Kasumi-1 (cell line): ENCODE measurements around the gene KLHL12.
"Not testable (repeated sequence)": the region's sequence is repeated elsewhere in the genome, so short reads cannot be mapped to it uniquely, and the experiment has no call there.

Experiments
- DNase-seq, 2 experiments: peaks; one replicate each; lab custom pipeline; 2025; lab: John Stamatoyannopoulos, UW

The KLHL12 gene

GRCh38 chr1:202951437-202951836, 24.4 kb upstream of the KLHL12 start:
- DNase-seq, result no peak

DNA sequence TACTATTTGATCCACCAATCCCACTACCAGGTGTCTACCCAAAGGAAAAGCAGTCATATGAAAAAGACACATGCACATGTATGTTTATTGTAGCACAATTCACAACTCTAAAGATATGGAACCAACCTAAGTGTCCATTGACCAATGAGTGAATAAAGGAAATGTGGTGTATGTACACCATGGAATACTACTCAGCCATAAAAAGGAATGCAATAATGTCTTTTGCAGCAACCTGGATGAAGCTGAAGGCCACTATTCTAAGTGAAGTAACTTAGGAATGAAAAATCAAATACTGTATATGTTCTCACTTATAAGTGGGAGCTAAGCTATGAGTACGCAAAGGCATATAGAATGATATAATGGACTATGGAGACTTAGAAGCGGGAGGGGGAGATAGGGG, 18.4 kb upstream of the KLHL12 start:
- no peak for DNase-seq

DNA sequence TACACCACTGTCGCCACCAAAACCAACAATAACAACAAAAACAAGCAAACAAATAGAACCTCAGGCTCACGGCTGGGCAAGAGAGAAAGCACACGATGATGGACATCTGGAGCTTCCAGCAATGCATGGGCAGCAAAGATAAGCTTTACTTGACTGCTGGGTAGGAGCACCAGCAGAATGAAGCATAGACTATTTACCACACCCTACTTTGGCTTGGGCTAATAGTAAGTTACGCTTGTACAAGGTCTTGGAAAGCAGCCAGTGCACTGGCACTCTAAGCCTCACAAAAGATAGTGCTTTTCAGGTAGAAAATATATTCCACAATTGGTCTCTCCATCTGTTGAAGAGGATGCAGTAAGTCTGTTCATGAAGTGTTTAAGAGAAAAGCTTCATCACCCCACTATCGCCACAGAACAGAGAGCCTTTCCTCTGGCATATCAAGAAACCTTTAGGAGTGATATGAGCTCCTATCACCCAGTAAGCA, 17.4 kb upstream of the KLHL12 start:
- no peak for DNase-seq

GRCh38 chr1:202942426-202942825, 15.4 kb upstream of the KLHL12 start:
- DNase-seq, result no peak

GRCh38 chr1:202941372-202941771, 14.3 kb upstream of the KLHL12 start:
- no peak for DNase-seq

- no peak for DNase-seq
Measured at GRCh38 chr1:202940561-202940960, 13.5 kb upstream of the KLHL12 start.

DNA sequence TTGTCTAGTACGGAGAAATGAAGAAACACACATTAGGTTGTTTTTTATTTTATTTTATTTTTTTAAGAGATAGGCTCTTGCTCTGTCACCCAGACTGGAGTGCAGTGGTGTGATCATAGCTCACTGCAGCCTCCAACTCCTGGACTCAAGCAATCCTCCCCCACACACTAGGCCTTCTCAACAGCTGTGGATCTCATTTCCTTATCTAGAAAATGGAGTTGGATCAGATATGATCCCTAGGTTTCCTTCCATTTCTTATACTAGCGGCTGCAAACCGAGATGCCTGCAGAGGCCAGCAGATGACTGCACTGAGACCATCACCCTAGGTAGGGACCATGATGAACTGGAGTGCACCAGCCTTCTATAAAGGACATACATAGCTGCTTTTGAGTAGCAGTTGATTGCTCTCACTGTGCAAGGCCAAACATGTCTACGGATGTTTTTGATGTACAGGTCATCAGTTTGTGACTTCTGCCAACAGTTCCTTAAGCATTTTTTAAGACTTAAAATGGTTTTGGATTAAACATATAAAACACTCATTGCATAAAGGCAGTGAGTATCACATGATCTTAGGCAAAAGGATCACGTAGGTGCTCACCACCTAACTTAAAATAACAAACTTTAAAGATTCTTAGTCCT, 11.4 kb upstream of the KLHL12 start:
- no peak for DNase-seq

GRCh38 chr1:202936409-202936808, 9.4 kb upstream of the KLHL12 start:
- DNase-seq, result not testable (repeated sequence)

- DNase-seq, result no peak
Measured at GRCh38 chr1:202935844-202936243, 8.8 kb upstream of the KLHL12 start.

DNA sequence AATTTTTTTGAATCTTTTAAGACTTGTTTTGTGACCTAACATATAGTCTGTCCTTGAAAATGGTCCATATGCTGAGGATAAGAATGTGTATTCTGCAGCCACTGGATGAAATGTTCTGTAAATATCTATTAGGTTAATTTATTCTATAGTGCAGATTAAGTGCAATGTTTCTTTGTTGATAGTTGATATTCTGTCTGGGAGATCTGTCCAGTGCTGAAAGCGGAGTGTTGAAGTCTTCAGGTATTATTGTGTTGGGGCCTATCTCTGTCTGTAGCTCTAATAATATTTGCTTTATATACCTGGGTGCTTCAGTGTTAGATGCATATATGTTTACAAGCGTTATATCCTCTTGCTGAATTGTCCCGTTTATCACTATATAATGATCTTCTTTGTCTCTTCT, 7.7 kb upstream of the KLHL12 start:
- DNase-seq, result peak in 1 of 2 experiments; percentile 11

- DNase-seq, result no peak
Measured at GRCh38 chr1:202932476-202932875, 5.4 kb upstream of the KLHL12 start.

- no peak for DNase-seq
Measured at GRCh38 chr1:202923533-202923932, 3.5 kb downstream of the KLHL12 start.

GRCh38 chr1:202919615-202920014, 7.4 kb downstream of the KLHL12 start:
- no peak for DNase-seq

DNA sequence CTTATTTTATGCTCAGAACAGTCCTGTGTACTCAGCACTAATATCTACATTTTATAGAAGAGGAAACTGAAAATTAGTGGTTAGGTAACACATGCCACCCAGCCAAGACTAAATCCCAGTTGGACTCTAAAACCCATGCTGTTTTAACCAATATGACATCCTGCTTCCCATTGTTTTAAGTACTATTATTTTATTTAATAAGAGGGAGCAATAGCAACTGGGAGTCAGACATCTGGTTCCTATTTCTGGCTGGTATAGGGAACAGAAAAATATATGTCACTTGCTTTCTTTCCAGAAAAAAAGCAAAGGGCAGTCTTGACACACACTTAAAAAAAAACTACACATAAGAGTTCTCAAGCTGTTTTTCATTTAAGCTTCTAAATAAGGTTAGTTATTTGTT, 11.9 kb downstream of the KLHL12 start:
- no peak for DNase-seq

DNA sequence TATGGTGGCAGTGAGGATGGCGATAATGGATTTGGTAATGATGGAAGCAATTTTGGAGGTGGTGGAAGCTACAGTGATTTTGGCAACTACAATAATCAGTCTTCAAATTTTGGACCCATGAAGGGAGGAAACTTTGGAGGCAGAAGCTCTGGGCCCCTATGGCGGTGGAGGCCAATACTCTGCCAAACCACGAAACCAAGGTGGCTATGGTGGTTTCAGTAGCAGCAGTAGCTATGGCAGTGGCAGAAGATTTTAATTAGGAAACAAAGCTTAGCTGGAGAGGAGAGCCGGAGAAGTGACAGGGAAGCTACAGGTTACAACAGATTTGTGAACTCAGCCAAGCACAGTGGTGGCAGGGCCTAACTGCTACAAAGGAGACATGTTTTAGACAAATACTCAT, 14.6 kb downstream of the KLHL12 start:
- not testable (repeated sequence) for DNase-seq

DNA sequence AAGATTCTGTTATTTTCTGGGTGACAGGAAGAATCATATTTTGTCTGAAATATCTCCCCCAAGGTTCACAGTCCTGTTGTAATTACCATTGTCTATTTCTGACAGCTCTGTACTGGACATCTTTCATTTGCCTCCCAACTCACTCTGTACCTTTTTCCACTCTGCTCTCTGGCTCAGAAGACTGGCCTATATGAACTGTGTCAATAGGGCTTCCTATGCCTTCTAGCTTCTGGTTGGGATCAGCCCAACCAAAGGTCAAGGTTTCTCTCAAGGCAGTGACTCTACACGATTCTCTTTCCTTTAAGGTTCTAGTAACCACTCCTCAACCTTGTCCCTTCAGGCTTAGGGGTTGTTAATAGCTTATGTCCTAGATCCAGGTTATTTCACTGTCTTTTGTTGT, 17.5 kb downstream of the KLHL12 start:
- no peak for DNase-seq

GRCh38 chr1:202908998-202909397, 18.0 kb downstream of the KLHL12 start:
- DNase-seq, result no peak

GRCh38 chr1:202905331-202905730, 21.7 kb downstream of the KLHL12 start:
- DNase-seq, result no peak

- DNase-seq, result not testable (repeated sequence)
Measured at GRCh38 chr1:202903808-202904207, 23.2 kb downstream of the KLHL12 start.

GRCh38 chr1:202901555-202901954, 25.5 kb downstream of the KLHL12 start:
- DNase-seq, result no peak

DNA sequence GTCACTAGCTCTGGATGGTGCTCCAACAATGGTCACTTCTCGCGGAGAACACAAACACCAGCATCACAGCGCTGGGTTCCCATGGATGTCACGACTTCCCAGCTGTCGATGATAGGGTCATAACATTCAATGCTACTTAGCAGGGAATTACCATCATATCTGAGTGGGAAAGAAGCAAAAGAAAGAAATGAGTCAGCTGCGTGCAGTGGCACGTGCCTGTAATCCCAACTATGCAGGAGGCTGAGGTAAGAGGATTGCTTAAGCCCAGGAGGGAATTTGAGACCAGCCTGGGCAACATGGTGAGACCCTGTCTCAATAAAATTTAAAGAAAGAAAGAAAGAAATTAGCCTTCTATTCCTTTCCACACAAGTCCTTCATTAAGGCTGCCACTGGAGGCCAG, 34.5 kb downstream of the KLHL12 start:
- no peak for DNase-seq

DNA sequence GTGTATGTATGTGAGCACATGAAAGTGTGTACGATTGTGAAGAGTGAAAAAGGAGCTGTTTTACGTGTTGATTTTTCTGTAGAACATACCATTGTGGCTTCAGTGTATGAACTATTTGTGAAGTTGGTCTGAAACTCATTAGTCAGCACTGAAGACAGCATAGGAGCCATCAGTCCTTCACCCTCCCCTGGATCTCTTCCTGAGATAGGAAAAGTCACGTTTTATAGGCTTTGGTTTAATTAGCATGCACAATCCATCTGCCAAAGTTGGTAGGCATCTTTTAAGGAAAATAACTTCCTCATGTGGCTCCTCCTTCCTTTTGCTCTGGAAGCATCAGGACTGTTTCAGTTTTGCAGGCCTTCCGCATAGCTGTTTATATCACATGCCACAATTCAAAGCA, 36.6 kb downstream of the KLHL12 start:
- DNase-seq, result no peak

DNA sequence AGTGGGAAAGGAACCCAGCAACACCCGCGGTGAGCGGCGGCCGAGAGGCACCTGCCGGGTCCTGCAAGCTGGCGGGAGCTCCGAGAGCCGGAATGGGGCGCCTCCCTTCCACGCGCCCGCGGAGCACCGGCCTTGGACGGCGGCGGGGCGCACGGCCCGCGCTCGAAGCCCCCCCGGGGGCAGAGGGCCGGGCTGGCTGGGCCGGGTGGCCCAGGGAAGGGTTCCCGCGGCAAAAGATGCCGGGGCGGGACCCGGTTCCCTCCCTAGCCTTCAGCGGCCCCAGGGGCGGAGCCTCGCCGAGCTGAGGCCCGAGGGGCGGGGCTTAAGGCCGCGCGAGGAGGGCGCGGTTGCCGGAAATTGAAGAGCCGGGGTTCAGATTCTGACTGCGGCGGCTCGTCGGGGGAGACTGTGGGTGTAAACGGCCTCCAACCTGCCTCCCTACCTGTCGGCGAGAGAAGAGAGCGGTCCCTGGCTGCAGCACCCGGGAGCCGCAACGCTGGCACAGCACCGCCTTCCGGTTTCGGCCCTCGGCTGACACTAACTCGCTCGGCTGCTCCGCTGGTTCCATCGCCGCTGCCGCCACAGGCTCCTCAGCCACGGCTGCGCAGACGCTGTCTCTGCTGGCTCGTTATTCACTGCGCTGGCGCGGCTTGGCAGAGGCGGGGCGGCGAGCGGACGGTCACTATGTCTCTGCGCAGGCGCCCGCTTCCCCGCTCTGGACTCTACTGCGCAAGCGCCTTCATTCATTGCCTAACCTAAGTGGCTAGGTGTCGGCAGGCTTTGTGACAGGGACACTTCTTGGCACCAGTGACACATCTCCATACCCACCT, 38.3 kb downstream of the KLHL12 start, which contains the start of gene RABIF:
RABIF (minus strand) TSS at position 619 of the 830 bp plus-strand sequence; CDS start at position 568, 51 bp downstream.
- peak; percentile 97 to 98 for DNase-seq
